Liver (tissue), 3 donors: ENCODE data around the gene RAVER1.

ENCODE experiments used
- ATF3 ChIP-seq: IDR thresholded peaks from 2 replicates; pipeline ENCODE4 v1.6.1; 2016; ENCODE audit warnings: antibody characterized with exemption
- CTCF ChIP-seq: fragments of 150-350 bp; IDR thresholded peaks from 2 replicates; pipeline ENCODE4 v1.5.1; 2017; ENCODE audit warnings: improper control_type of control experiment, low read depth, low read length; ENCODE audit not compliant: missing input control
- FOXA1 ChIP-seq: IDR thresholded peaks from 2 replicates; pipeline ENCODE4 v1.6.1; 2016; ENCODE audit warnings: antibody characterized with exemption
- NR2F2 ChIP-seq: IDR thresholded peaks from 2 replicates; pipeline ENCODE4 v1.6.1; 2016; ENCODE audit warnings: antibody characterized with exemption
- RAD21 ChIP-seq, 2 donors: IDR thresholded peaks; 2 replicates each; pipeline ENCODE4 v1.6.1; 2016; ENCODE audit warnings: antibody characterized with exemption in 2 of 2, mild to moderate bottlenecking in 2 of 2
- REST ChIP-seq: IDR thresholded peaks from 2 replicates; pipeline ENCODE4 v1.6.1; 2016; ENCODE audit warnings: antibody characterized with exemption, mild to moderate bottlenecking
- RXRA ChIP-seq, 2 donors: IDR thresholded peaks; 2 replicates each; pipeline ENCODE4 v1.6.1; 2017 to 2018; ENCODE audit warnings: antibody characterized with exemption in 2 of 2, mild to moderate bottlenecking in 1 of 2
- SP1 ChIP-seq: IDR thresholded peaks from 2 replicates; pipeline ENCODE4 v1.6.1; 2018; ENCODE audit warnings: antibody characterized with exemption, mild to moderate bottlenecking
- donor health status: healthy.
- donor health status: healthy.

DNA sequence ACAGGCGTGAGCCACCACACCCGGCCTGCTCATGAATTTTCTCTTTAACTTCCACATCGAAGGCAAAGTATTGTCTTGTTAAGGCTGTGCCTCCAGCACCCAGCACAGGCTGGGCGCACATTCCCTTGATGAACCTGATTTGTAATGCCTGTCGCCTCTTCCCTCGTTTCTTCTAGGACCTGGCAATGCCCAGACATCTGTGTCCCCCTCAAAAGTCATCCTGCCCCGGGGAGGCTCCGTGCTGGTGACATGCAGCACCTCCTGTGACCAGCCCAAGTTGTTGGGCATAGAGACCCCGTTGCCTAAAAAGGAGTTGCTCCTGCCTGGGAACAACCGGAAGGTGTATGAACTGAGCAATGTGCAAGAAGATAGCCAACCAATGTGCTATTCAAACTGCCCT, 58.7 kb downstream of the RAVER1 start:
- TF ChIP-seq CTCF (no peak), ATF3 (no peak), RXRA (IDR thresholded peaks at IDR 0.05) (no peak), RAD21 (IDR thresholded peaks at IDR 0.05) (no peak), SP1 (no peak), REST (no peak), NR2F2 (no peak), FOXA1 (no peak)
